H4 (cell line): Measurements from ENCODE around the gene FOCAD. TPM values are rescaled to one million over a fixed set of nuclear protein-coding genes. Genes with fewer than 3 reads are reported as not detected.

ENCODE experiments used
- DNase-seq: peaks from one replicate; pipeline ENCODE4 v3.0.0-alpha.2; 2015; ENCODE audit warnings: low spot score
- total RNA-seq: library from RNA; depleted of rRNA; stranded (reverse); fragments of >200 nt; shearing (Covaris generic); gene quantifications from 2 replicates; pipeline ENCODE4 v1.2.3, GENCODE V29; 2014

The FOCAD gene
- total RNA-seq, 1 experiment from 2014 or later: 14.7 TPM

DNA sequence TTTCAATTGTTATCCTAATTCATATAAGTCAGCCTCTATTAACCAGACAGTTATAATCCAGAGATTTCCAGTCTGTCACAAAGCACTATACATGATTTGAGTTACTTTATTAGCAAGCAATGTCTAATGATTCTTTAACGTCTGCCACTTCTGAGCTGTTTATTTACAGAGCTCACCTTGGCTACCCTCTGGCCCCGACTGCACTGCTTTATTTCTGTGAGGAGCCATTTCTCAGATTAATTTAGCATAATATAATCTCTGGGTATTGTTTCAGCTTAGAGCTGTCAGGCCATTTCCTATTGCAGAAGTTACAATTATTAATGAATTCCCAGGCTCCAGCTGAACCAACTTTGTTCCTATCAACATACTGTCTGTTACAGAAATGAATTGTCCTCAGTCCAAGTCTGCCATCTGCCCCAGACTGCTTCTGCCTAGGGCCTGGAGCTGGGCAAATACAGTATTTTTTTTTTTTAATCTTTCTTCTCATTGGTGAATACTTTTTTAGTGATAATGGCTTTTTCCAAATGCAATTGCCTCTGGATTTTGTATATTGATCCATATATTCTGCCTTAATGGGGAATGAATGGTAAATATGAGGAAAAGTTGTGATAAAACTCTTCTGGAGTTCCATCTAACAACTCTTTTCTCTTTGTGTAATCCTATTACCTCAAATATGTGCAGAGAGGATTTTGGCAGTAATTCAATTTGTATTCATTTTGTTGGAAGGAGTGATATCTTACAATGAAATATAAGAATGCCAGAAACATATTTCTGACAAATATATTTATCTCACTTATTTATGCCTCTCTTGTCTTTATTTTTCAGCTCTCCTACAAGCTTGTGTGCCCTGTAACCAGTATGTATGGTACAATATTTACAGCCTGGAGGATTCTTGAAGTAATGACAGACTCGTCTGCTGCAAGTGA is 104.7 kb downstream of the FOCAD start:
- no peak for DNase-seq

DNA sequence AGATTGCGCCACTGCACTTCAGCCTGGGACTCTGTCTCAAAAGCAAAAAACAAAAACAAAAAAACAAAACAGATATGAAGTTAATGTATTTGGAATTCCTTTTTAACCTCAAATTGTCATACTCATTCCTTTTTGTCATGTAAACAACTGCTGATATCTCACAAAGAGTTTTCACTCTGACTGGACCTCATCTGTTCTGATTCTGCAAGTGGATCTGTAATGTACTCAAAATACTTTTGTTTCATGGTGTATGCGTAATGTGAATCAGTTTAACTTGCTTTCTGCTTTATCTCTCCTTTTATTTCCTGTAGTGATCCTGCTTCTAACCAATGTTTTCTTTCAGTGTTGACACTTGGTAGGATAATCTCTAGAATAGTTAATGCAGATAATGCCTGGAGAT is 106.7 kb downstream of the FOCAD start:
- no peak for DNase-seq

DNA sequence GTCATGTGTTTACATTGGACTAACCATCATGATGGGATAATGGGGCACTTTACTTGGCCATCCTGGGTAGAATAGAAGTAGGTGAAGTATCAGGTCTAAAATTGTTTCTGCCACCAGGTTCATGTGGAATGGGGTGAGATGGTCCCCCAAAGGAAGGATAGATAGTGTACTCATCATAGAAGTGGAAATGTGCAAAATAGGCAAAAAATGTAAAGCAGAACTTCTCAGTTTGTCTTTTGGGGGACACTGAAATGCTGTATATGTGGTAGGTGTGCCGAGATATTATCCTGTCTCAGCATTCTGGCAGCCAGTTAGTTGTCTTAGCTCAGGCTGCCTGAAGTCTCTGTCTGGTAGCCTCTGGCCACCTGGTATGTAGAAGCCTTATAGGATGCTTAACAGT is 107.6 kb downstream of the FOCAD start:
- DNase-seq: no peak

DNA sequence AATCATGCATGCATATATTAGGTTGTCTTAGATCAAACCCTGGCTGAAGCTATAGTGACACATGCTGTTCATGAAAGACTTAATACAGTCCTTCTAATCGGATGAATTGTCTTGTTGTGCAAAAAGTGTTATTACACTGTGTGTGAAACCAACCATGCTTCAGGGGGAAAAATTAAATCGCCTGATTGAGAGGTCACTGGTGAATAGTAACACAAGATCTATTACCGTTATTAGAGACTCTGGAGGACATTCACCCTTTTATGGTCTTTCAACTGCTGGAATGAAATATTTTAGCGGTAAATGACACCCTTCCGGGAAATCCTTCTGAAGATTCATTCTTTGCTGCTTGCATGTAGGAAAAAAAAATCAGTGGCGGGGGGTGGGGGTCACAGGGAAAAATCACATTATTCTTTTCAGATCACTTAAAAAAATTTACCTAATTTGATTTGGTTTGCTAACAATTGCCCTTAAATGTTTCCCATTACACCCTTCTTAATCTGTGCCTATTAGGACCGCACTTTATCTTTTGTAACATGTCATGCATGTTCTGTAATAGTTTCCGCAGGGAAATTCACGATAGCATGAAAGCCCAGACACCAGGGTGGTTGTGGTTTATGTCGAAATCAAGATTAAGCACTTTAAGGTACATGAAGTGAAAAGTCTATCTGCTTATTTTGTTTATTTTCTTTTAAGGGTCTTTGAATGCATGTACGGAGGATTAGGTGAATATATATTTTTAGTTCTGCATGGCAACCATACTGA is 120.6 kb downstream of the FOCAD start:
- DNase-seq: no peak

DNA sequence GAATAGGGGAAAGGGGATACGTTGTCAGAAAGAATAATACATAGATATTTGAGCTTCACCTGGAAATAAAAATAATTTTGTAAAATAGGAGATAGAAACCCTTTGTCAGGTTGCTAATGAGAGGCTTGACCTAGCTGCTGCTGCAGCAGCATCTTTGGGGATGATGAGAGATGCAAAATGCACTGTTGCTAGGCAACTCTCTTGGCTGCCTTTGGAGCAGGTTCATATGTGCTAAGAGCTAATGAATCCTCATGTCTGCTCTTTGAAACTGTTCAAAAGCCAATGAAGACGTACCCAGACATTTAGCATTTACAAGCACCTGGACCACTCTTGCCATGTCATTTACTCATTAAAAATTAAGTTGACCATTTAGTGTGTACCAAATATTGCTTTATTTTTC is 121.7 kb downstream of the FOCAD start:
- no peak for DNase-seq

DNA sequence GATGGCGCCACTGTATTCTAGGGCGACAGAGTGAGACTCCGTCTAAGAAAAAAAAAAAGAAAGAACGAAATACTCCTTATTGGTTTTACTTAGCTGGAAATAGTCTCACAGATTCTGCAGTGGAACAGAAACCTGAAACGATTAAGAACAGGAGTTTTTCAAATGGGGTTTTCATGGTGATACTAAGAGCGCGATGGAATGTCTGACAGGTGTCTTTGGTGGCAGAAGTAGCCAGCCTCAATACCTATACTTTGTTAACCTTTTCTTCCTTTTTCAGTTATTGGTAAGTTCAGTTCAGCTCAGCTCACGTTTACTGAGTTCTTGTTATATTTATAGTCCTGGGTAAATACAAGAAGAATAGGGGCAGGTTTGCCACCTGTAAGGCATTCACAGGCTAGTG is 123.9 kb downstream of the FOCAD start:
- DNase-seq: no peak

DNA sequence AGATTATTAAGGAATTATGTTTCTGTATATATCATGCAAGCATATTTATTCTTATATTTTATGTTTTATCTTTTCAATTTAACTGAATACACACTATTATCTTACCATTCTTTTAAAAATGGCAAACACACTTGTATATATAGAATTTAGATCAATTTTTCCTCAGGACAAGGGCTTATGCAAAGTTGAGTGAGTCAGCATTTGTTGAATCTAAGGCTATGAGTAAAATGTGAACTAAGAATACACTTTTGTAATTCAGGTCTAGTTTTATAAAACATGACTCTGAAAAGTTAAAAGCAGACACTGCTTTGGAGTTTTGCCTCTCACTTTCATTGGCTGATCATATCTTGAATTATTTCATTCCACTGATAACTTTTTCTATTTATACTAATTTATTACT is 127.8 kb downstream of the FOCAD start:
- DNase-seq: no peak

DNA sequence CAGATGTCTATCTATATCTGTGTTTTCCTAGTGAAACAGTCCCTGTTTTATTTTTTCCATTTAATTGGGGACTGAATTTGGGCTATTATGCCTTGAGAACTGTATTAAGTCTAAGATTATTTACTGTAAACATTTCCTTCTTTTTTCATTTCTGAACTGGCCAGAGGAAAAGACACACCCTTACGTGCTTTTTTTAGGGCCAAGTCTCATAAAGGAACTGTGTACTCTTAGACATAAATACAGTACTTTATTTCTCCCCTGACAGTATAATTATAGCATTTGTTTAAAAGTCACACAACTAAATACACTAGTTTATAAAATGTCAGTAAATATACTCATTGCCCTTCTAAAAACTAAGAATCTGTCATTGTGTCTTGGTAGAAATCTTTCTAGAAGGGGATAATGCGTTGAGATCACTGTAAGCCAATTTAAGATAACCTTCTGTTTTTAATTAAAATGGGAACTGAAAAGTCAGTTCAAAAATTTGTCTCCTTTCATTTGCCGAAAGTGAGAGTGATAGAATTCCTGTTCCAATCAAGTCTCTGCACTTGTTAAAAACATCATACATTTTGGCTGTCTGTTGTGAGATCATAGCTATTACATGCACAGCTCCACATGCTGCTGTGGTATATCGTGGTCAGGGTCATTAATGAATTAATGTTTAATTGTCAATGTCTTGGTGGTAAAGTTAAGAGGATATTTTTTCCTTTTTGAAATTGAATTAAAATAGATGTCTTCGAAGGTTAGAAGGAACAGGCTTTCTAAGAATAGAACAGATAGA is 132.1 kb downstream of the FOCAD start:
- DNase-seq: no peak

DNA sequence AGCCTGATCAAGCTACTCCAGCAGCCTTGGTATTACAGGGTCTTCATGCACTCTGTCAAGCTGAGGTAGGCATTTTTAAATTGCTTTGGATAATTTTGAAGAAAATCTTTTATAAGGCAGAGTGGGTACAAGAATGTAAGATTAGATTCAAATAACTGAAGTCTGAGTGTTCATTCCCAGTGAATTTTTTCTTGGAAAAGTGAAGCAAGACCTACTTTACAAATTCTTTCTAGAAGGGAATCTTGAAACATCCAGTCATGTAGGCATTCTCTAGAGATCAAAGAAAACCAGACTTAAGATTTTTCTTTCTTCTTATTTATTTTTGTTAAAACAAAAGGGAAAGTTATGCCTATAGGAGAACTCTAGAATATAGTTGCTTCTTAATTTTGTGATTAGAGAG is 139.0 kb downstream of the FOCAD start:
- no peak for DNase-seq

DNA sequence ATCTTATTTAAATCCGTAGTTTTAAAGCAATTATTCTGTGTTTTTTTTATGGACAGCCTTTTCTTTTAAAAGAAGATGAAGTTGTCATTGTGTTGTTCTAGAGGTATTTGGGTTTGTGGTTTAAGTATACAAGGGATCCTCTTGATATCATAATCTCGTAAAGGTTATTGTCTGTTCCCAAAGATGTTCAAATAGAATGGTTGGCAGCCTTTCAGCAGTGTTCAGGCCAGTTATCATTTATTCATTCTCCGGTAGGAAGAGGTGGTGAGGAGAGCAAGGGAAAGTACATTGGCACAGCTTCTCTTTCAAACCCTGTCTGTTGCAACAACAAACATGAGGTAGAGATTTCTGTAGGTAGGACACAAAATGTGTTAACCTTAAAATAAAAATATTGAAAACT is 147.0 kb downstream of the FOCAD start:
- no peak for DNase-seq

DNA sequence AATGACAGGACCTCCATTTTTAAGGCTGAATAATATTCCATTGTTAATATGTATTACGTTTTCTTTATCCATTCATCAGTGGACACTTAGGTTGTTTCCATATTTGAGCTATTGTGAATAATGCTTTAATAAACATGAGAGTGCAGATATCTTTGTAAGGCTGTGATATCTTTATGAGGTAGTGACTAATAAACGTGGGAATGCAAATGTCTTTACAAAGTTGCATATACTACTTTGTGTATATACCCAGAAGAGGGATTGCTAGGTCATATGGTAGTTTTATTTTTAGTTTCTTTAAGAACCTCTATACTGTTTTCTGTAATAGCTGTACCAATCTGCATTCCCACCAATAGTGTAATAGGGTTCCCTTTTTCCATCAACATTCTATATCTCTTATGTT is 148.7 kb downstream of the FOCAD start:
- no peak for DNase-seq

DNA sequence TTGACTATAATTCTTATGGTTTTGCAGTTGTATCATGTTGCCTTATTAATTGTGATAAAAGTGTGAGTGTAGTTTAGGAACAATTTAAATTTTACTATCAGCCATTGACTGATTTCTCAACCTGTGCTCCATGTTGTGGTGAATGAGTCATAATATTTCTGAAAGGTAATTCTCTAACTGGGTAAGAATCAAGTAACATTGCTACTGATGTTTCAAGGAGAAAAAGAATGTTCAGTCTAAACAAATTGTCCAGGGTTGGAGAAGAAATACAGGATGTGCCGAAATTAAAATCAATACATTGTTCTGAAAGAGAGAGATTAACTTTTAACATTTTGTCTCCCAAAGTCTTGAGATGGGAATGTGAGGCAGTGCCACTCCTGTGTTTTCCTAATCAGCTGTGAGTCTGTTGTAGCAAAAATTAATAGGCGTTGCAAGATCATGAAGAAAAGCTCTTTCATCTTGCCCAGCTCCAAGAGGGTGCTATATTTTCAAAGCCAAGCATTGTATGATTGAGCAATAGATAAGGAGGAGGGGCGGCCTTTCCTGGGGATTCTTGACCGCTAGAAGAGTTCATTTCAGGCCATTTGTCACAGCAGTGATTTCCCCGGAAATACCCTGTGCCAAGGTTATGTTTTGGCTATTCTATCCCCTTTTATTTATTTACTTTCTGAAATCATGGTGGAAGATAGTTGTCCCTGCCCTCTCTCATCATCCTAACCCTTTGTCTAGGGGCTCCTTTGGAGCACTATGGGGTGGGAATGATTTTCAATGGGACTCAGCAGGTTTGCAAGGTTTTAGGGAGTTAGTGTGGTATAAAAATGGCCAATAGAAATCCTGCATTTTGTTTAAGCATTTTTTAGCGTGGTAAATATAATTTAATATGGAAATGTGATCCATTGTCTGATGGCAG is 151.6 kb downstream of the FOCAD start:
- DNase-seq: peak; percentile 45

DNA sequence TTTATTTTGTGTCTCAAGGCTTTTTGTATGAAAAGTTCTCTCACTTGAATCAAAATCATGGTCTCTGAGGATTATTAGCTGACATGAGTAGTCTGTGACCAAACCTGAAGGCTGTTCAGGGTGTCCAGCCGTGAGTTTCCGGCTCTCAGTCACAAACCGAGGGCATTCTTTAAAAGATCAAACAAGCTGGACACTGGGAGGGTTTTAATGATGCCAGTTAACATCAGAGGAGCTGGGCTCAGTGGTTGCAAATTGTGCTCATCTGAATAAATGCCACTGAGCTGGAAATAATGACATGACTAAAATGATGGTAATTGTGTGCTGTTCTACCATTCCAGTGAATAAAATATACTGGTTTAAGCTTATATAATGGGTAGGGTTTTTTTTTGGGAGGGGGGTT is 153.1 kb downstream of the FOCAD start:
- DNase-seq: no peak

DNA sequence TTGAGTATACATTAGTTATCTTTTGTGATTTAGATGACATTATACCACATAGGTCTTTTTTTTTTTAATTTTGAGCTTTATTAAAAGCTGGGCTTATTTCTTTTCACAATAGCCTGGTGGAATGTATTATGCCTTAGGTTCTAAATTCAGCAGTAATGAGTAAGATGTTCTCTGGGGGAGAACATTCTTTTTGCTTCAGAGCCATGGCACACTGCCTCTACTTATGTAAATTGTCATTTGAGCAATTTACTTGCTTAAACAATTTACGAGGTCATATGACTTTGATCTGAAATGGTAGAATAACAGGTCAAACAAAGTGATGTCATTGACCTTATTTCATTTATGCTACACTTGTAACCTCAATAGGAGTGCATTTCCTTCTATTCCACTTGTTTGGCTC is 154.2 kb downstream of the FOCAD start:
- DNase-seq: no peak

DNA sequence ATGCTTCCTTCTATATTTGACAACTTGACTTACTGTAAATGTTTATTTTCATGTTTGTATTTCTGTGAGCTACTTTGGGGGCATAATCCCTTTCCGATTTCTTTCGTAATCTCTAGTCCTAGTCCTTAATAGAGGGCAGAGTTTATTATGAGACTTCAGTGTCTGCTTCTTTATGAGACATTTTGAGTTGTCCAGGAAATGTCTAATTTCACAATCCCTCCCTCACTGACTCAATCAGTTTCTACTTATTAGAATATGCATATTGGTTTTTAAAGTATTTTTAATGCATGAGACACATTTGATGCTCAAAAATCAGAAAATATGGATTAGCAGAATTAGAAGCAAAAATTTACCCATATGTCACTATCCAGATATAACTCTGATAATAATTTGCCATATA is 160.9 kb downstream of the FOCAD start:
- DNase-seq: no peak

DNA sequence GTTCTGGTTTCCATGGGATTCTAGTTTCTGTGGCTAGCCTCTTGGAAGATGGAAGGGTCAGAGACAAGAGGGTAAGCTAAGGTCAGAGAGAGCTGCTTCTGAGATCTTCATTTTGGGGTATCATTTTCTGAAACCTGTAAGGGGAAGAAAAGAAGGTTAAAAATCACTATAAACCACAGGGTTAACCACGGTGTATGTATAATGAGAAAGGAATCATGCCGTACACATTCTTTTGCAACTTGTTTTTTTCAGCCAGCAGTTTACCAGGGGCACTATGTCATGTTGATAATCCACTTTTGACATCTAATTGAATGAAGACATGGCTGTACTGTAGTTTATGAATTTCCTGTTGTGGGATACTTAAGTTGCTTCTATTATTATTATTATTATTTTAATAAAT is 164.4 kb downstream of the FOCAD start:
- no peak for DNase-seq

DNA sequence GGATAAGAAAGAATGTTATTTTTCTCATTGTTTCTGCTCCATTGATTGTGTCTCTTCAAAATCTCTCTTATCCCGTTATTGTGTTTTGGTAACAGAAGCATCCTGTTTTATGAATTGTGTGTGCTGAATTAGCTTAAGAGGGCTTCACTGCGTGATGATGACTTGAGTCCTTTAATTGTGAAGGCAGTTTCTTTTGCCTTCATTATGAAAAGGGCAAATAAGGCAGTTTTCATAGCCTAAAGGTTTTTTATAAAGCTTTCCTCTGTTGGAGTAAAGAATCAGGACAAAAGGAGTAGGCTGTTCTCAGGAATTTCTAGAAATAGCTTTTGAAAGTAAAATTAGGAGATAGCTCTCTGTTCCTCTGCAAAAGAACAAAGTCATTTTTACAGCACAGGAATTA is 169.8 kb downstream of the FOCAD start:
- no peak for DNase-seq

DNA sequence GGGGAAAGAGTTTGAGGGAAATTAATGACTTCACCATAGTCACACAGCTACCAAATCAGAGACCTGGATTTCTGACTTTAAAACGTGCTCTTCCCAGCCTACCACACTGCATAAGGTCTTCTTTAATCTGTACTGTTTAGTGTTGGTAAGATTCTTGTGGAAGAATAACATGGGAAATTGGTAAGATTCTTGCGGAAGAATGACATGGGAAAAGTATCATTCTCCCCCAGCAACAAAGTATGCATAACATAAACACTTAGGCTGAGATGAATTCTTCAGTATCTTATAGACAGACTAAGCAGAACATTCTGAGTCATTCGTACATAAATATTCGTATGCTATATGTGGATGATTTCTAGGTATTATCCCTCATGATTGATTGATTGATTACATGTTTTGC is 170.4 kb downstream of the FOCAD start:
- DNase-seq: no peak

DNA sequence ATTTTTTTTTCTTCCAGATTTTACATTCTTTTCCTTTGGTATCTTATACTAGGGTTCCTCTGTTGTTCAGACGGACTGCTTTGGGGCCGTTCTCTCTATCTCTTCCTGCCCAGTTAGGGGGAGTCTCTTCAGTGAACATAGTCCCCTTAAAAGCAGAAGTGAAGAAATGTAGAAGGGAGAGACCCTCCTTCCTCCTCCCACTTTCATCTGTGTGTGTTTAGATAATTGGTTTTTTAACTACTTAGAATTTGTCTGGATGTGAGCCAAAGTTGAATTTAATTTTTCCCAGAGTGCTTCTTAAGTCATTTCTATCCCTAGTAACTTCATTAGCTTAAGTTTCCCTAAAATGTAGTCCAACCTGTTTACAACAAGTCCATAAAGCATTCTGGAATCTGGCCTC is 179.9 kb downstream of the FOCAD start:
- DNase-seq: no peak

DNA sequence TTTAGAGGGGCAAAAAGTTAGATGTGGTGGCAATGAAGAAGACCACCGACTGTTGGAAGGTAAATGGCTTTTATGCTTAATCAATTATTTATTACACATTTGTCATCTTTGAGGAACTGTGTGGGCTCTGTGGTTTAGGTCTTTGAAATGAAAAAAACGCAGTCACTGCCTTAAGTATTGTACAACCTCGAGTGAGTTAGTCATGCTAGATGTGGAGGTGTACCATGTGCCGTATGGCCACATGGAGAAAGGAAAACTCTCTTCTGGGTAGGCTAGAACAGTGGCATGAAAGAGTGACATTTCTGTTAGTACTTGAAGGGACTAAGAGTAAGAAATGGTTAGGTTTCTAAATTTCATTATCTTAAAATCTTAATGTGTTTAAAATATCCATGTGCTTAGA is 181.3 kb downstream of the FOCAD start:
- DNase-seq: no peak

DNA sequence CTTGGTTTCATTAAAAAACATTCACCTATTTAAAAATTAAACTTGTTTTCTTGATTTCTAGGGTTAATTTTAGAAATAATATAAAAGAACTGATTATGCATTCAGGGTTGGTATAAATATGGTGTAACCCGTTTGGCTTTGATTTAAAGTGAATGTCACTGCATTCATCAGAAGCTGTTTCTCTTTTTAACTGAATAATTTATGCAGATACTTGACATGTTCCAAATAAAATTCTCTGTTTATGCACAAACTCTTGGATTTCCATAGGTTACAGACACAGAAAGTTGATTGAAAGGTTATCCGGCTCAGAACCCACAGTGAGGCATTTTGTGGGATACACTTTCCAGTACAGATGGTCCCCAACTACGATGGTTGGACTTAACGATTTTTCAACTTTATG is 186.1 kb downstream of the FOCAD start:
- DNase-seq: no peak
